GM18520 (cell line): ENCODE results near the gene ARHGAP15.
A peak's percentile ranks its signal among the peaks of the same experiment; 100 is the strongest.

Source experiments
- ATAC-seq: cut with Tn5 transposase; IDR thresholded peaks from one replicate; pipeline ENCODE4 v1.9.1; 2021; ENCODE audit not compliant: unreplicated experiment

The ARHGAP15 gene

GRCh38 chr2:143801561-143801960 is 672.3 kb downstream of the ARHGAP15 start:
- ATAC-seq: no peak

GRCh38 chr2:143802242-143802641 is 673.0 kb downstream of the ARHGAP15 start:
- ATAC-seq: peak; percentile 29

DNA sequence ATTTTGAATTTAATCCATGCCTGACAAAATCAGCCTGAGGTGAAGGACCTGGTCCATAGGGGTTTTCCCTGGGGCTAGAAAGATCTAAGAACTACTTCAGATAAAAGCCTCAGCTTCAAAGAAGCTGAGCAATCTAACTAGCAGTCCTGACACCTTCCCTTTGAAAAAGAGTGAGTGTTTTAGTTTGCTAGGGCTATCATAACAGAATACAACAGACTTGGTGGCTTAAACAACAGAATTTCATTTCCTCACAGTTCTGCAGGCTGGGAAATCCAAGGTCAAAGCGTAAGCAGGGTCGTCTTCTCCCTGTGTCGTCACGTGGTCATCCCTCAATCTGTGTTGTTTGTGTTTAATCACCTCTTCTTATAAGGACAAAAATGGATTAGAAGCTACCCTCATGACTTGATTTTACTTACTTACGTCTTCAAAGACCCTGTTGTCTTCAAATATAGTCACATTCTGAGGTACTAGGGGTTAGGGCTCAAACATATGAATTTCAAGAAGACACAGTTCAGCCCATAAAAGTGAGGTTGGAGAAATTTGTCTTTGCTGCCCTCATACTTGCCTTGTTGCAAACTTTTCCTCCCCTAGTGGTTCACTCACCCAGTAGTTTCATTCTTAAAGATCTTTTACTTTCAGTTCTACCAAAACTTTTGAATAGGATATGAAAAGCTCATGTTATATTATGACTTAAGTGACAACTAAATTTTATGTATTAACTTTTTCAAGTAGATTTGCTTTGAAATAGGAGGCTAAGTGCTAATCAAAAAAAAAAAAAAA is 673.8 kb downstream of the ARHGAP15 start:
- peak; percentile 64 for ATAC-seq

GRCh38 chr2:143803936-143804335 is 674.7 kb downstream of the ARHGAP15 start:
- ATAC-seq: no peak

- ATAC-seq: no peak
Observed at GRCh38 chr2:143805666-143806065, 676.4 kb downstream of the ARHGAP15 start.

GRCh38 chr2:143807192-143807591 is 678.0 kb downstream of the ARHGAP15 start:
- no peak for ATAC-seq

DNA sequence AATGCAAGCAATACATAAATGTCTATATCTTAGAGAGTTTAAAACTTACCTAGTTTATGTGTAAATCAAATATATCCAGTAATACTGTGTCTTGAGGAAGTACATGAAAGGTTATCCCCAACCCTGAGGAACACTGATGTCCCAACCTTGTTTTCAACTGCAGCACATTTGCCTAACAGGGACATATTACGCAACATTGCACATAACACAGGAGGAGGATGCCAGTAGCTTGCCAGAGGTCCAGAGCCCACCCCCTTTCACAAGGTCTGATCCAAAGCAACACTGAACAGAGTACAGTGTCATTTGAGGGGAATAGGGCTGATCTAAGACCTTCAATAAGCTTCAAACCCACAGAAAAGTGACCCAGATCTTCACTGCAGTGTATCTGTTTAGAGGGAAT is 678.5 kb downstream of the ARHGAP15 start:
- ATAC-seq: no peak

GRCh38 chr2:143808166-143808565 is 678.9 kb downstream of the ARHGAP15 start:
- no peak for ATAC-seq

DNA sequence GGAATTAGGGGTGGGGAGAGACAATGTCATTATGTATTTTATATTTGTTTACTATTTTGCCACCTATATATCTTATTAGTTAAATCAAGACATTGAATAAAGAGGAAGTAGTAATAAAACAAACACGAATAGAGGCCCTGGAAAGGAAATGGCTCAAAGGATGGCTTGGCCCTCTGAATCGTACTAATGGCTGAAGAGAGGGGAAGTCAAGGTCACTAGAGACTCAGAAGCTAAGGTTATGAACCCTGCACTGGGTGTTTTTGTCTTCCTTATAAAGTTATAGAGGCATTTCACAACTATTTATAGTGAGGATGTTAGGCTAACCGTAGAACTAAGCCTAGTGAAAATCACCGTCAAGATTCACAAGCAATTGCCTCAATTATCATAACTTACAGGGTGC is 685.9 kb downstream of the ARHGAP15 start:
- no peak for ATAC-seq

DNA sequence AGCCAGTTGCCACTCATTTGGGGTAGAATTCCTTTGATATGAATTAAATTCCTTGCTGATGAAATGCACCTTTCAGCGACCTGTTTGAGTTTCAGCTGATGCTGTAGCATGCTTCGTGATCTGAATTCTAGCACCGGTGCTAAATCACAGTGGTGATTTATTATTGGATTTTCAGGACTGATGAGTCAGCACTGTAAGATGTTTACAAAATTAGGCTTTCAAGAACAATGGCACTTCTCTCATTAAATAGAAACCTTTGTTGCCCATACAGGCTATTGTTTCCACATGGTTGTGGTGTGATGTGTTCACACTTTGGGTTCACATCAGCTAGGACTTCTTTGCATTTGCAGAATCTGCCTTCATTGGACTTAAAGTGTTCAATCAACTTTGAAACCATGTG is 687.7 kb downstream of the ARHGAP15 start:
- no peak for ATAC-seq
